Endothelial cell (in vitro differentiated cells): ENCODE data around the gene ELF1. TPM values are rescaled to one million over a fixed set of nuclear protein-coding genes. Genes with fewer than 3 reads are reported as not detected.

Experiments
- DNase-seq: peaks from one replicate; pipeline ENCODE4 v3.0.0; 2021; ENCODE audit warnings: low spot score
- H3K27ac Mint-ChIP-seq: one replicate; pipeline ENCODE4 v1.8.0; 2021; ENCODE audit warnings: mixed read lengths, inconsistent platforms; ENCODE audit not compliant: unreplicated experiment
- H3K27me3 Mint-ChIP-seq: one replicate; pipeline ENCODE4 v1.8.0; 2021; ENCODE audit warnings: mild to moderate bottlenecking, moderate library complexity, mixed read lengths, inconsistent platforms; ENCODE audit not compliant: unreplicated experiment
- H3K36me3 Mint-ChIP-seq: one replicate; pipeline ENCODE4 v1.8.0; 2021; ENCODE audit warnings: mild to moderate bottlenecking, low read depth, mixed read lengths, inconsistent platforms; ENCODE audit not compliant: unreplicated experiment
- H3K4me1 Mint-ChIP-seq: one replicate; pipeline ENCODE4 v1.8.0; 2021; ENCODE audit warnings: mild to moderate bottlenecking, mixed read lengths, inconsistent platforms; ENCODE audit not compliant: unreplicated experiment
- H3K4me3 Mint-ChIP-seq: one replicate; pipeline ENCODE4 v1.8.0; 2021; ENCODE audit warnings: mild to moderate bottlenecking, mixed read lengths, inconsistent platforms; ENCODE audit not compliant: unreplicated experiment
- H3K9me3 Mint-ChIP-seq: one replicate; pipeline ENCODE4 v1.8.0; 2021; ENCODE audit warnings: mixed read lengths, inconsistent platforms; ENCODE audit not compliant: unreplicated experiment
- total RNA-seq: library from RNA; stranded (reverse); fragmentation: NEBNext Ultra II Directional; extraction: Animal tissue kit (Norgen Biotek cat#: 25700); gene quantifications from one replicate; pipeline ENCODE4 v1.2.1, GENCODE V29; 2021; ENCODE audit not compliant: unreplicated experiment
- TF ChIP-seq, protein P1 (sequence below): fragments of 200-600 bp; sonication (generic); IDR thresholded peaks from one replicate; pipeline ENCODE4 v1.5.0; 2021; ENCODE audit warnings: antibody characterized with exemption; ENCODE audit not compliant: unreplicated experiment

The ELF1 gene
- total RNA-seq, 1 donor from 2014 or later = 46.0 TPM

GRCh38 chr13:40986101-40986856 is 32.8 kb downstream of the ELF1 start:
- Mint-ChIP-seq H3K36me3 (no peaks in the 10 kb centered on the region), H3K9me3 (no peaks in the 10 kb centered on the region), H3K27me3 (peaks cover 4% of the 10 kb centered on the region), H3K4me1 (peaks cover 18% of the 10 kb centered on the region), H3K4me3 (no peak overlapping the region), H3K27ac (peak overlapping the region; percentile 16)
- TF ChIP-seq, protein P1, sequence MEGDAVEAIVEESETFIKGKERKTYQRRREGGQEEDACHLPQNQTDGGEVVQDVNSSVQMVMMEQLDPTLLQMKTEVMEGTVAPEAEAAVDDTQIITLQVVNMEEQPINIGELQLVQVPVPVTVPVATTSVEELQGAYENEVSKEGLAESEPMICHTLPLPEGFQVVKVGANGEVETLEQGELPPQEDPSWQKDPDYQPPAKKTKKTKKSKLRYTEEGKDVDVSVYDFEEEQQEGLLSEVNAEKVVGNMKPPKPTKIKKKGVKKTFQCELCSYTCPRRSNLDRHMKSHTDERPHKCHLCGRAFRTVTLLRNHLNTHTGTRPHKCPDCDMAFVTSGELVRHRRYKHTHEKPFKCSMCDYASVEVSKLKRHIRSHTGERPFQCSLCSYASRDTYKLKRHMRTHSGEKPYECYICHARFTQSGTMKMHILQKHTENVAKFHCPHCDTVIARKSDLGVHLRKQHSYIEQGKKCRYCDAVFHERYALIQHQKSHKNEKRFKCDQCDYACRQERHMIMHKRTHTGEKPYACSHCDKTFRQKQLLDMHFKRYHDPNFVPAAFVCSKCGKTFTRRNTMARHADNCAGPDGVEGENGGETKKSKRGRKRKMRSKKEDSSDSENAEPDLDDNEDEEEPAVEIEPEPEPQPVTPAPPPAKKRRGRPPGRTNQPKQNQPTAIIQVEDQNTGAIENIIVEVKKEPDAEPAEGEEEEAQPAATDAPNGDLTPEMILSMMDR = no peak
- no peak for DNase-seq

DNA sequence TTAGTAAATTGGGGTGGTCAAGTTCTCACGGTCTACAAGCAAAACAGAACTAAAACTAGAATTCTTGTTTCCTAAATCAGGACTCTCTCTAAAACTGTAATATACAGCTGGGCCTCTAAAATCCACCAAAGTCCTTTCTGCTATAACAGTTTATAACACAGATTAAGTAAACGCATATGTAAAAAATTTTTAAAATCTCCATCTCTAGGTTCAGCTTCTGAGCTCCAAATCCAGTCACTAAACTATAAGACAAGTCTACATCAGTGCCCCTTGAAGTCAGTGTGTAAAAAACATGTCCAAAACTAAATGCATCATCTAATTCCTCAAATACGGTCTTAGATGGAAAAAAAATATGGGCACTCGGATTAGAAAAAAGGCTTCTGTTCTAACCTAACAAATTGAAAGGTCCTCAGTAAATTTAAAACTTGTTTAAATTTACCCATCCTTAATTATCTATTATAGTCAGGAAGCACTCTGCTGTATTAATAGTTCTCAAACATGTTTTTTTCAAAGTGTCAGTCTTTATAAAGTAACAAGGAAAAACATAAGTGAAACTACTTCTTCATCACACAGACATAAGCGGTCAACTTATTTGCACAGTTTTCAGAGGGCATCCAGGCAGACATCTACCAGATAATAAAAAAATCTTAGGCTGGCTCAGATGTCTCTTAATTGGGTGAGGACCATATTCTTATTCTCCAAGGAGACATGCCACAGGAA is 33.6 kb downstream of the ELF1 start:
- Mint-ChIP-seq H3K27ac (peak overlapping the region; percentile 25), H3K27me3 (peaks cover 4% of the 10 kb centered on the region), H3K4me1 (peaks cover 21% of the 10 kb centered on the region), H3K36me3 (no peaks in the 10 kb centered on the region), H3K9me3 (no peaks in the 10 kb centered on the region), H3K4me3 (no peak overlapping the region)
- DNase-seq = no peak
- TF ChIP-seq, protein P1 = no peak

DNA sequence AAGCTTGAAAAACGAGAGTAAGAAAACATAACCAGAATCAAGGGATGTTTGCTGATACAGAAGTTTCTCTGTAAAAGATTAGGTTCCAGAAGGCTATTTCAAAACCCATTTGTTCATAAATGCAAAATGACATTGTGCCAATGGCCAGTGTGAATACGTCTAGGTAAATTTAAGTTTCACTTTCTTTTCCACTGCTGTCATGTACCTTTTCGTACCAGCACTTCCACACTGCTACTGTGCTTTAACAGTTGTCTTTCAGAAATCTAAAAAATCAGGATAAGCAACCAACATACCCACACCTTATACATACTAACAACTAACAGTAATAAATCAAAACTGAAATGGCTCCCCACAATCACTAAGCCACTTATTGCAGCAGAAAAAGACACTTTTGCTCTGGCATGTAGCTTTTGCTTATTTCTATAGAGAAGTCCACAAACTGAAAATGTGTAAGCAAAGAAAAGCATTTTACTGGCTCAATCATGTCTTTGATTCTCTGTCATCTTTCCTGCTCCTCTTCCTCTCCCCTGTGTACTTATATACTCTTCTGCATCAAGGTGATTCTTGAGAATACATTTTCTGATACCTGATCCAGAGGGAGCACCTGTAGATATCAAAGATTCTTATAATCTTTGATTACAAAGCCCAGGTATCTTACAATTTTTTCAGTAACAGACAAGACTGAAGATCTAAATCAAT is 34.3 kb downstream of the ELF1 start:
- TF ChIP-seq, protein P1 = no peak
- Mint-ChIP-seq H3K4me1 (peaks cover 23% of the 10 kb centered on the region), H3K36me3 (no peaks in the 10 kb centered on the region)

DNA sequence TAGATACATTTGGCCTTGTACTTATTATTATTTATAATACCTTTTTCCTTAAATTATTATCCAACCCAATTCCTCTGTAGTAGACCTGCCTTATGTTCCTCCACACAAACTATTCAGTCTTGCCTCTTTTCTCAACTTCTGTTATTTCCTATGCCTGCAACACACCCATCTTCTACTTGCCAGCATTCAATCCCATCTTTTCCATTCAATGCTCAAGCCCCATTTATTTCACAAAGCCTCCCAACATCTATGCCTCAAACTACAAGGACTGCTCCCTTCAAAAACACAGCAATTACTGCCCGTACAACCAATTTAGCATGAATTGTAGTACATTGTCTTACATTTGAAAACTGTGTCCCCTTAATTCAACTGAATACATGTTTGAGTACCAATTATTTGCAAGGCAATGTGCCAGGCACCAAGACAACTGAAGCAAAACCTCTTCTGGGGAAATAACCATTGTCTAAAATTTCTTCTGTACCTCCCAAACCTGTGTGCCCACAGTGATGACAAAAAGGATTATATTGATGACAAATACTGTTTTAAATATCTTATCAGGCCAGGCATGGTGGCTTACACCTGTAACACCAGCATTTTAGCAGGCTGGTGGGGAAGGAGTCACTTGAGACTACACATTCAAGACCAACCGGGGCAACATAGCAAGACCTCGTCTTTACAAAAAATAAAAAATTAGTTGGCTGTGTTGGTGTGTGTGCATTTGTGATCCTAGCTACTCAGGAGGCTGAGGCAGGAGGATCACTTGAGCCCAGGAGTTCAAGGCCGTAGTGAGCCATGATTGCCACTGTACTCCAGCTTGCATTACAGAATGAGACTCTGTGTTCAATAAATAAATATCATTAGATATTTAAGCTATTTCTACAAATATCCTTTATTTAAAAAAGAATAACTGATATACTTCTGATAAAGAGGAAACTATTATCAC is 35.1 kb downstream of the ELF1 start:
- Mint-ChIP-seq H3K27ac (peak overlapping the region; percentile 98), H3K27me3 (peaks cover 4% of the 10 kb centered on the region), H3K36me3 (no peaks in the 10 kb centered on the region), H3K4me1 (peaks cover 27% of the 10 kb centered on the region), H3K4me3 (no peak overlapping the region), H3K9me3 (no peaks in the 10 kb centered on the region)
- TF ChIP-seq, protein P1 = no peak
- no peak for DNase-seq

More for the DNA sequence above, 34.3 kb downstream of the ELF1 start:
- Mint-ChIP-seq H3K27ac (peak overlapping the region; percentile 25), H3K27me3 (peaks cover 4% of the 10 kb centered on the region), H3K9me3 (no peaks in the 10 kb centered on the region), H3K4me3 (no peak overlapping the region)
- DNase-seq = no peak
